Measurements from ENCODE around the gene CD99L2. TPM values are rescaled to one million over a fixed set of nuclear protein-coding genes. Genes with fewer than 3 reads are reported as not detected.
"Not testable (repeated sequence)": the region's sequence is repeated elsewhere in the genome, so short reads cannot be mapped to it uniquely, and the experiment has no call there.

CD99L2 gene
- total RNA-seq, 1 donor = 46.9 TPM

GRCh38 chrX:150886381-150886780, 12.1 kb downstream of the CD99L2 start:
- DNase-seq (ENCODE audit: low read depth) = no peak
- TF ChIP-seq, protein P1, sequence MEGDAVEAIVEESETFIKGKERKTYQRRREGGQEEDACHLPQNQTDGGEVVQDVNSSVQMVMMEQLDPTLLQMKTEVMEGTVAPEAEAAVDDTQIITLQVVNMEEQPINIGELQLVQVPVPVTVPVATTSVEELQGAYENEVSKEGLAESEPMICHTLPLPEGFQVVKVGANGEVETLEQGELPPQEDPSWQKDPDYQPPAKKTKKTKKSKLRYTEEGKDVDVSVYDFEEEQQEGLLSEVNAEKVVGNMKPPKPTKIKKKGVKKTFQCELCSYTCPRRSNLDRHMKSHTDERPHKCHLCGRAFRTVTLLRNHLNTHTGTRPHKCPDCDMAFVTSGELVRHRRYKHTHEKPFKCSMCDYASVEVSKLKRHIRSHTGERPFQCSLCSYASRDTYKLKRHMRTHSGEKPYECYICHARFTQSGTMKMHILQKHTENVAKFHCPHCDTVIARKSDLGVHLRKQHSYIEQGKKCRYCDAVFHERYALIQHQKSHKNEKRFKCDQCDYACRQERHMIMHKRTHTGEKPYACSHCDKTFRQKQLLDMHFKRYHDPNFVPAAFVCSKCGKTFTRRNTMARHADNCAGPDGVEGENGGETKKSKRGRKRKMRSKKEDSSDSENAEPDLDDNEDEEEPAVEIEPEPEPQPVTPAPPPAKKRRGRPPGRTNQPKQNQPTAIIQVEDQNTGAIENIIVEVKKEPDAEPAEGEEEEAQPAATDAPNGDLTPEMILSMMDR (IDR thresholded peaks at IDR 0.05; ENCODE audit: insufficient read depth, low read length) = no peak
- H3K4me3 ChIP-seq (ENCODE audit: low read depth, low read length) = no peak overlapping the region

DNA sequence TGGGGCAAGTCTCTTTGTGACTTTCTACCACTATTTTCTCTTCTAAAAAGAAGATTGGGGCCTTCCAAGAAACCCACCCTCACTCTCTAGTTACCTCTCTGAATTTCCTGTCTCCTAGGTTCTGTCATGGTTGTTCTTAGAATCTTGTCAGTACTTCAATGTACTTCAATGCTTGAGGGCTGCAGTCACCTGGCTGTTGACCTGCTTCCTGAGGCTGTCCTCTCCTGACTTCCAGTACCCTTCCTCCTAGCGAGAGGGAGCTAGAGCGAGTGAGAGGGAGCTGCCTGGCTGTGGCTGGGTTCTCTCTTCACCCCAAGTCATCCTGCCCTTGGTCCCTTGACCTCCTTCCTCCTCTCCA, 17.7 kb downstream of the CD99L2 start:
- no peak overlapping the region for H3K4me3 ChIP-seq (ENCODE audit: low read depth, low read length)
- TF ChIP-seq, protein P1 (IDR thresholded peaks at IDR 0.05; ENCODE audit: insufficient read depth, low read length) = no peak
- no peak for DNase-seq (ENCODE audit: low read depth)

- TF ChIP-seq, protein P1 (IDR thresholded peaks at IDR 0.05; ENCODE audit: insufficient read depth, low read length) = no peak
- no peak for DNase-seq (ENCODE audit: low read depth)
- H3K4me3 ChIP-seq (ENCODE audit: low read depth, low read length) = no peak overlapping the region
Observed at GRCh38 chrX:150879855-150880807, 18.3 kb downstream of the CD99L2 start.

- not testable (repeated sequence) for DNase-seq (ENCODE audit: low read depth); H3K4me3 ChIP-seq (ENCODE audit: low read depth, low read length)
Observed at GRCh38 chrX:150875621-150876020, 22.8 kb downstream of the CD99L2 start.

- H3K4me3 ChIP-seq (ENCODE audit: low read depth, low read length) = no peak overlapping the region
- TF ChIP-seq, protein P1 (IDR thresholded peaks at IDR 0.05; ENCODE audit: insufficient read depth, low read length) = no peak
- no peak for DNase-seq (ENCODE audit: low read depth)
Observed at GRCh38 chrX:150874448-150874847, 24.0 kb downstream of the CD99L2 start.

DNA sequence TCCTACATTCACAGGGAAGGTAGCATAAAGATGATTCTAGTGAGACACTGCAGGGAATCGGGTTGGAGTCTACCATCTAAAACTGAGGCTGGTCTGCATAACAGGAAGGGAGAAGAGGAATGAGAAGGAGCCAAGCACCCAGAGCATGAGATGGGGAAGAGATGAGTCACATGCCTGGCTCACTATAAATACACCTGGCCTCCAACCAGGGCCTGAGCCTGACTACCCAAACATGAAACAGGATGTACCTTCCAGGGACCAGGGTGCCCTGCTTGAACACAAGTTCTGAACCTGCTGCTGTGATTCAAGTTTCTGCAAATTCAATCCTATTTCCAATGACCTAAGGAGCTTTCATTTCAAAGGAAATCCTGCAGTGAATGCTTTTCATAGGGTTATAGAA, 24.9 kb downstream of the CD99L2 start:
- no peak overlapping the region for H3K4me3 ChIP-seq (ENCODE audit: low read depth, low read length)
- TF ChIP-seq, protein P1 (IDR thresholded peaks at IDR 0.05; ENCODE audit: insufficient read depth, low read length) = no peak
- DNase-seq (ENCODE audit: low read depth) = peak; percentile 39

DNA sequence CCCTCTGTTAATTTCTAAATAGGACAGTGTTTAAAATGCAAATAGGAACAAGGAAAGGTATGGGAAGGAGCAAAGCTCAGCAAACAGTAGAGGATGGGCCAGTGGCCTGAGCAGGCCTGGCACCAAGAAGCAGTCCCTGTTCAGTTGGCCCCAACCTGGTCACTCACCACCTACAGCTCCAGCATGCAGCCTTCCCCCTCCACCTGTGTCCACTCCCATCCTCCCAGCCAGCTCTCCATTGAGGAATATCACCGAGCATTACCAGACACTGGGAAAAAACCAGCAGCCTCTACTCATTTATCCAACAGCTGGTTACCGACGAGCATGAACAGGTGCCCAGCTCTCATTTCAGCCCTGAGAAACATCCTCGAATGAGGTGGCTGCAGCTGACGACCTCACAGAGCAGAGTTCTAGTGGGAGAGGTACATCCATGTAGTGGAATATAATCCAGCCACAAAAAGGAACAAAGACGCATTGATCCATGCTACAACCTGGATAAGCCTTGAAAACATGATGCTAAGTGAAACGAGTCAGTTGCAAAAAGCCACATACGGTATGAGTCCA, 25.6 kb downstream of the CD99L2 start:
- no peak for DNase-seq (ENCODE audit: low read depth)
- H3K4me3 ChIP-seq (ENCODE audit: low read depth, low read length) = no peak overlapping the region
- TF ChIP-seq, protein P1 (IDR thresholded peaks at IDR 0.05; ENCODE audit: insufficient read depth, low read length) = no peak

Measured in fibroblast of the aortic adventitia (primary cell).